Colon (tissue), 2 donors: Measurements from ENCODE around the gene CUBN.

ENCODE experiments used
- FAIRE-seq: peaks from 2 replicates; lab custom pipeline; 2012; peaks lifted over from hg19 to GRCh38; lab: Jason Lieb, UNC
- donor health status: control.
- donor health status: control.

Gene CUBN

GRCh38 chr10:16950656-16951601, 178.7 kb downstream of the CUBN start:
- FAIRE-seq: no peak

DNA sequence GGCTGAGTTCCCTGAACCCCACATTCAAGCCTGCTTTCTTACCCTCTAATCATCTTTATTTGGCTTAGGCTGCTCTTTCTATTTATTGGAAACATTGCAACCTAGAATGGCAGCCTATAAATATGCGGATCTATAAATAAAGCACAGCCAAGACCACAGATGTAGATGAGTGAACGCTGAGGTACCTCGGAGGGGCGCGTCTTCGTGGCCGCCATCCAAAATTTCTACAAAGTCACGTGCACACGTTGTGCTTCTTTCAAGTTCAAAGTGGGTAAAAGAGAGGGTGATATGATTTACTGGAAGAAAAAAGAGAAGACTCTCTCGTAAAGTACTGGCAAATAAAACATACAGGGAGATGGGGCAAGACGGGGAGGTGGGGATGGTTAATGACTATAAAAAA, 179.8 kb downstream of the CUBN start:
- FAIRE-seq: no peak

- no peak for FAIRE-seq
Observed at GRCh38 chr10:16948361-16948760, 181.2 kb downstream of the CUBN start.

DNA sequence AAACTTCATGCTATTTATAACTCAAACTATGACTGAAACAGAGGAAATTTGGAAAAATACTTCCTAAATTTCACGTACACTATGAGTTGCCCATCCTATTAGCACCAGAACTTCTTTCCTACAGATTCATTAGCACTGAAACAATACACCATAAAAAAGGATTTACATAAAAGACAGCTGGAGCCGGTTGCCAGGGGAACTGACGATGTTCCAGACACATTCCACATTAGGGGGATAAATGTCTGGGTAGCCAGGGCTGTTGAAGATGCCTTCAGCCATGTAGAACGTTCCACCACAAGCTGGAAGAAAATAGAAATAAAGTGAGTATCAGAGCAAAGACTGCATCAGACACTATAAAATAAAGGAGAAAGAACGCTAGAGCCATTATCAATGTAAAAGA, 182.5 kb downstream of the CUBN start:
- FAIRE-seq: no peak

- FAIRE-seq: no peak
Observed at GRCh38 chr10:16945593-16945992, 184.0 kb downstream of the CUBN start.

- no peak for FAIRE-seq
Observed at GRCh38 chr10:16944986-16945385, 184.6 kb downstream of the CUBN start.

DNA sequence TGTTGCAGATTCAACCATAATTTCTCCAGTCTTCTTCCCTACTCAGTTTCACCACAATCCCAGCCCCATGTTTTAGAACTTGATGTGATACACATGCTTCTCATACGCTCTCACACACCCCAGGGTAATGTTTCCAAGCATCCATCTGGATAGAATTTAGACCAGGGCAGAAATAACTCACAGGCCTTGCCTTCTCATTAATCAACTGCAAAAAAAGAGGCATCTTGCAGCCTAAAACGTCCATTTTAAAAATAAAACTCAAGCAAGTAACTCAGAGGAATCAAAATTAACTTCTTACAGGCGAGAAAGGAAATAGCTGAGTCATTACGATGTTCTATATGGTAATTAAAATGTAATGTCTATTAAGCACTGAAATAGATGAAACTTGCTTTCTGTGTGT, 185.2 kb downstream of the CUBN start:
- FAIRE-seq: no peak

DNA sequence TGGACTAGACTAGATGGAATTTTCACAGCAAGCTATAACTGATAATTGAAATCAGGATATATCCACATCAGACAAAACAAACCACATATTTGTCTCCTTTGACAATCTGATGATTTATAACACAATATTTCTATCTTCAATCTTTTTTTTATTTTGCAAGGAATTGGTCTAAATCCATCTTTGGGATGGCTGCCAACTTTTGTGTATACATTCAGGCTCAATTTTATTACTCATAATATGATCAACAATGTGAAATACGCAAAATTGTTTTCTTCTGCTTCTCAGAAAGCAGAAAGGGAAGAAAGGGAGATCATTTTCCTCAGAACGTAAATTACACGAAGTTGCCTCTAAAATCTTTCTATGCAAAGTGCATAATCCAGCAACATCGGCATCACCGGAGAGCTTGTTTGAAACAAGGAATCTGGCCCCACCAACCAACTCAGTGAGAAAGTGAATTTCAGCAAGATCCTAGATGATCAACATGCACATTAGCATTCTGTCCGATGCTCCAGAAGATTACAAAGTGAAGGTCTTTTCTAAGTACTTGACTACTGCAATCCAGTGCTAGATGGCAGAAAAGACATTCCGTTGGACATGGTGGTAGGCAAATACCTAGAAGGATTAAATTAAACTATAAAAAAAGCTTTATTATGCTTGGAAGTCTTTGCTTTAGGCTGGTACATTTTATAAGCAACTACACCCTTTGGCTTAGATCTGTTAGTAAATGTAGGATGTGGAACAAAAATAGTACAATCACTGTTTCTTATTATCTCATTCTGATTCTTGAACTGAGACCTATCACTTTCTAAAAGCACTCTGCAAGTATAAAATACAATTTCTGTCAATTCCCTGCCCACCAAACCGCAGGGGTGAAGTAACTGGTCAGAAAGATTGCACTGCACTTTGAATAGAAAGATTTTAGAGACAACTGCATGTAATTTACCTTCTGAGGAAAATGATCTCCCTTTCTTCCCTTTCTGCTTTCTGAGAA, 186.0 kb downstream of the CUBN start:
- no peak for FAIRE-seq

GRCh38 chr10:16942381-16943078, 187.1 kb downstream of the CUBN start:
- no peak for FAIRE-seq

DNA sequence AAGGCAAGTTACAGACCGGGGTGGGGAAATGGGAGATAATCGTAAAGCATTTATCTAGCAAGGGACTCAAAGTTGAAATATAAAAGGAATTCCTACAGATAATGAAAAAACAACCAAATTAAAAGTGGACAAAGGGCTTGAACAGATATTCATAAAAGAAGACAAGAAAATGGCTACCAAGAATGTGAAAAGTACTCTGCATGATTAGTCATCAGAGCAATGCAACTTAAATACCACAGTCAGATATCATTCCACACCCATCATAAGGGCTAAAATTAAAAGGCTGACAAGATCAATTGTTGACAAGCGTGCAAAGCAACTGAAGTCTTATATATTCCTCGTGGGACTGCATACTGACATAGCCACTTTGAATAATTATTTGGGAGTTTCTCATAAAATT, 187.7 kb downstream of the CUBN start:
- FAIRE-seq: no peak

DNA sequence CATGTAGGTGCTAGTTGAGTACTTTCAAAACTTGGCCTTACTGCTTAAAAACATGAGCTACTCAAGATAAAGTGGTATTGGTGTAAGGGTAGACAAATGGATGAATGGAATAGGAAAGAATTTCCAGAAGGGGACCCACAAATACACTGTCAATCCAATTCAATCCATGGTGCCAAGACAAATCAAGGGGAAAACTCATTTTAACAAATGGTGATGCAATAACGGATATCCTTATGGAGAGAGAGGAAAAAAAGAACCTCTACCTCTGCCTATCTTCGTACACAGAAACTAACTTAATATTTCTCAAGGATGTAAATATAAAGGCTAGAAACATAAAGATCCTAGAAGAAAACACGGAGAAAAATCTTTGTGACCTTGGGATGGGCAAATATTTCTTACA, 188.5 kb downstream of the CUBN start:
- no peak for FAIRE-seq

DNA sequence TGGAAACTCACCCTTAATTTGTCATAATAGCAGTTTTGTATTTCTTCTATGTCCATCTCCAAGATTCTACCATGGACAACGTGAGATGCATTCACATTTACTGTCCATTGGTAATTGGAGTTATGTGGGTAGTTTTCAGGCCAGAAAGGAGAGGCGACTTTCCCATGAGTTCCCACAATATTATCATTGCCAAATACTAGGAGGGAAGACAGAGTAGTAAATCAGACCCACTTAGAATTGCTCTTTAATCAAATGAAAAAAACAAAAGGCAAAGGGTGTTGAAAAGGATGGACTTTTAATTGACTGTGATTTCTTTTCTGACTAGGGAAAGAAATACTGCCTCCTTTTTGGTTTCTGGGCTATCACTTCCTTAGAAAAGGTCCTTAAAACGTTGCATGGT, 190.7 kb downstream of the CUBN start:
- FAIRE-seq: no peak

- no peak for FAIRE-seq
Observed at GRCh38 chr10:16934461-16934860, 195.2 kb downstream of the CUBN start.

DNA sequence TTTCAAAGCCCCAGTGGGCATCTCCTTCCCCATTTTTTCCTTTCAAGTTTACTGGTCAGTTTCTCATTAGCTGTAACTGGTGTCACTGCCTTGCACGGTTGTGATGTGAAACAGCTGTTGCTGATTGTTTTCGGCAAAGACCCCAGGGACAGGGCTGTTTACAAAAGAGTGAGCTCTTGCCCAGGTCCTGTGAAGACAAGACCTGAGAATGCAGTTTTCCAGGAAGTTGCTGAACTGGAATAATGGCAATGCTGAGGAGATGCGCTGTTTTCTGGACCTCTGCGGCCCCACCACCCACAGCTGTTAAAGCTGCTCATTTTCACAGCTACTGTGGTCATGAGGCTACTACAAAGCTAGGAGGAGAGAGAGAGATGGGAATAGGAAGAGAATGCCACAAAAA, 195.8 kb downstream of the CUBN start:
- no peak for FAIRE-seq

GRCh38 chr10:16931930-16932329, 197.7 kb downstream of the CUBN start:
- FAIRE-seq: no peak

DNA sequence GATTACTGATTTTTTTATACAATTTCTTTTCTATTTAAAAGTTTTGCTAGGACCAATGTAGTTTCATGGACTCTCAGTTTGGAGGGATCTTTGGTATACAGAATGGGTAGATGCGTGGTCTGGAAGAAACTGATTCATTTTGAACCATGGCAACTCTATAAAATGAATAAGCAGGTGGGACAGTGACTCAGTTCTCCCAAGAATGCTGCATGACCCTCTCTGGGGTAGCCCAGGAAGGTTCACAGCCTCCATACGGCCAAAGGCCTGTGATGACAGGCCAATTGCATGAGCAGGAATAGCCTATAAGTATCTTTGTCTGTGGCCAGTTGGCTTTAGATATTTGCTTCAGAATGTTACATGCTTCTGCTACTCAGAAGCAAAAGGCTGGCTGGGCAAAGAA, 199.1 kb downstream of the CUBN start:
- no peak for FAIRE-seq

DNA sequence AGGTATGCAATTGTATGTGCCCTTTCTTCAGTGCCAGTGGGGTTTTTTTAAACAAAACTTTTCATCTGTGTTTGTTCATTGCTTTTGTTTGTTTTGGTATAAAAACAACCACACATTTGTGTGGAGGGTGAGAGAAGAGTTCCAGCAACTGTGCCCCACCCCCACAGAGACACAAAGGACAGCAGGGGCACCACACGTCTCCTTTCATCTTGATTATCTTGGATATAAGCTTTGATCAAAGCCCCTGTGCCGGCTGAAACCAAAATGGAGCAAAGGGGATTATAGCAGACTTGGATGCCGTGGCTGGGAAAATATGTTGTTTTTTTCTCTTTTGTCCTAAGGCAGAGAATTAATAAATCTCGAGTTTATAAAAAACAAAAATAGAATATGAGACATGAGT, 200.5 kb downstream of the CUBN start:
- no peak for FAIRE-seq

GRCh38 chr10:16927546-16927945, 202.1 kb downstream of the CUBN start:
- FAIRE-seq: no peak

GRCh38 chr10:16923726-16924125, 205.9 kb downstream of the CUBN start:
- no peak for FAIRE-seq

GRCh38 chr10:16923309-16923708, 206.3 kb downstream of the CUBN start:
- no peak for FAIRE-seq

- no peak for FAIRE-seq
Observed at GRCh38 chr10:16919121-16919982, 210.3 kb downstream of the CUBN start.
